ENCODE data around the gene RASGRF1.
A peak's percentile ranks its signal among the peaks of the same experiment; 100 is the strongest.

The RASGRF1 gene

DNA sequence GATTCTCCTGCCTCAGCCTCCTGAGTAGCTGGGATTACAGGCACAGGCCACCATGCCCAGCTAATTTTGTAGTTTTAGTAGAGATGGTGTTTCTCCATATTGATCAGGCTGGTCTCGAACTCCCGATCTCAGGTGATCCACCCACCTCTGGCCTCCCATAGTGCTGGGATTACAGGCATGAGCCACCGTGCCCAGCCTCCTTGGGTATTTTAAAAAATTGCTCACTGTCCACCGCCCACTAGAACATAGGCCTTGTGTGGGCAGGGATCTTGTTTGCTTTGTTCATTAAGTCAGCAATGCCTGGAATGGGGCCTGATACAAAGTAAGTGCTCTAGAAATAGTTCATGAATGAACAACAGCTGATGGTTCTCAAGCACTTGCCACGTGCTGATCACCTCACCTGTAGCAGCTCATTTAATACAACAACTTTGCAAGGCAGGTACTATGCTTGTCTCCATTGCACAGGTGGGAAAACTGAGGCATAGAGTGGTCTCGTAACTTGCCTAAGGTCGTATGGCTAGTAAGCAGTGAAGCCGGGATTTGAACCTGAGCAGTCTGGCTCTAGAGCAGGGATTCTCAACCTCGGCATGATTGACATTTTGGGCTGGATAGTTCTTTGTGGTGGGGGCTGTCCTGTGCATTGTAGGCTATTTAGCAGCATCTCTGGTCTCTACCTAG, 133.0 kb downstream of the RASGRF1 start:
- no peaks in the 10 kb centered on the region for H3K4me1 Mint-ChIP-seq
- peaks cover 9% of the 10 kb centered on the region for H3K27me3 Mint-ChIP-seq (ENCODE audit: low read depth)
- TF ChIP-seq, protein P1, sequence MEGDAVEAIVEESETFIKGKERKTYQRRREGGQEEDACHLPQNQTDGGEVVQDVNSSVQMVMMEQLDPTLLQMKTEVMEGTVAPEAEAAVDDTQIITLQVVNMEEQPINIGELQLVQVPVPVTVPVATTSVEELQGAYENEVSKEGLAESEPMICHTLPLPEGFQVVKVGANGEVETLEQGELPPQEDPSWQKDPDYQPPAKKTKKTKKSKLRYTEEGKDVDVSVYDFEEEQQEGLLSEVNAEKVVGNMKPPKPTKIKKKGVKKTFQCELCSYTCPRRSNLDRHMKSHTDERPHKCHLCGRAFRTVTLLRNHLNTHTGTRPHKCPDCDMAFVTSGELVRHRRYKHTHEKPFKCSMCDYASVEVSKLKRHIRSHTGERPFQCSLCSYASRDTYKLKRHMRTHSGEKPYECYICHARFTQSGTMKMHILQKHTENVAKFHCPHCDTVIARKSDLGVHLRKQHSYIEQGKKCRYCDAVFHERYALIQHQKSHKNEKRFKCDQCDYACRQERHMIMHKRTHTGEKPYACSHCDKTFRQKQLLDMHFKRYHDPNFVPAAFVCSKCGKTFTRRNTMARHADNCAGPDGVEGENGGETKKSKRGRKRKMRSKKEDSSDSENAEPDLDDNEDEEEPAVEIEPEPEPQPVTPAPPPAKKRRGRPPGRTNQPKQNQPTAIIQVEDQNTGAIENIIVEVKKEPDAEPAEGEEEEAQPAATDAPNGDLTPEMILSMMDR (IDR thresholded peaks at IDR 0.05; ENCODE audit: unreplicated experiment in 3 of 3), result no peak
- H3K9me3 Mint-ChIP-seq, result no peaks in the 10 kb centered on the region
- no peaks in the 10 kb centered on the region for H3K36me3 Mint-ChIP-seq (ENCODE audit: low read depth)
- no peak overlapping the region for H3K27ac Mint-ChIP-seq
- no peak overlapping the region for H3K4me3 Mint-ChIP-seq

DNA sequence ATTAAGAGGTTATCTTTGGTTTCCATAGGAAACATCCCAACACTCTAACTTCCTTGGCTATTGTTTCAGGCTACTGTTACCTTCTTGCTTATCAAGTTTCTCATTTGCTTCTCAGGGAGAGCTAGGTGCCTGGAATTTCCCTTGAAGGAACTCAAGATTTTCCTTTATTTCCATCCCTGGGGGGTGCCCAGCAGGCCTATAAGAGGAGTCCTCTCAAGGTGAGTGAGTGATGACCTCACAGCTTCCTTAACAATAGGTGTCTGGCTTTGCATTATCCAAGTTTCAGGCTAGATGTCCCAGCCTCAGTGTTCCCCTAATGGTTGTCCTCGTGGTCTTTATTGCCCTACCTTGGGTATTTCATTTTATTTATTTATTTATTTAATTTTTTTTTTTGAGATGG, 133.6 kb downstream of the RASGRF1 start:
- TF ChIP-seq, protein P1 (IDR thresholded peaks at IDR 0.05; ENCODE audit: unreplicated experiment in 3 of 3), result no peak
- Mint-ChIP-seq H3K9me3 (no peaks in the 10 kb centered on the region), H3K36me3 (ENCODE audit: low read depth) (no peaks in the 10 kb centered on the region), H3K4me1 (no peaks in the 10 kb centered on the region), H3K4me3 (no peak overlapping the region), H3K27ac (no peak overlapping the region), H3K27me3 (ENCODE audit: low read depth) (peaks cover 13% of the 10 kb centered on the region)

- Mint-ChIP-seq H3K27ac (no peak overlapping the region), H3K36me3 (ENCODE audit: low read depth) (no peaks in the 10 kb centered on the region), H3K27me3 (ENCODE audit: low read depth) (peaks cover 23% of the 10 kb centered on the region), H3K4me3 (no peak overlapping the region), H3K4me1 (peaks cover 11% of the 10 kb centered on the region), H3K9me3 (no peaks in the 10 kb centered on the region)
- TF ChIP-seq, protein P1 (IDR thresholded peaks at IDR 0.05; ENCODE audit: unreplicated experiment in 3 of 3), result no peak
Measured at GRCh38 chr15:78955355-78955754, 135.2 kb downstream of the RASGRF1 start.

GRCh38 chr15:78951841-78952238, 138.7 kb downstream of the RASGRF1 start:
- Mint-ChIP-seq H3K27me3 (ENCODE audit: low read depth) (peaks cover 31% of the 10 kb centered on the region), H3K9me3 (no peaks in the 10 kb centered on the region), H3K4me3 (no peak overlapping the region), H3K36me3 (ENCODE audit: low read depth) (no peaks in the 10 kb centered on the region), H3K4me1 (peaks cover 16% of the 10 kb centered on the region), H3K27ac (peak overlapping the region; percentile 77 to 81 (median 81))
- TF ChIP-seq, protein P1 (IDR thresholded peaks at IDR 0.05; ENCODE audit: unreplicated experiment in 3 of 3), result no peak

DNA sequence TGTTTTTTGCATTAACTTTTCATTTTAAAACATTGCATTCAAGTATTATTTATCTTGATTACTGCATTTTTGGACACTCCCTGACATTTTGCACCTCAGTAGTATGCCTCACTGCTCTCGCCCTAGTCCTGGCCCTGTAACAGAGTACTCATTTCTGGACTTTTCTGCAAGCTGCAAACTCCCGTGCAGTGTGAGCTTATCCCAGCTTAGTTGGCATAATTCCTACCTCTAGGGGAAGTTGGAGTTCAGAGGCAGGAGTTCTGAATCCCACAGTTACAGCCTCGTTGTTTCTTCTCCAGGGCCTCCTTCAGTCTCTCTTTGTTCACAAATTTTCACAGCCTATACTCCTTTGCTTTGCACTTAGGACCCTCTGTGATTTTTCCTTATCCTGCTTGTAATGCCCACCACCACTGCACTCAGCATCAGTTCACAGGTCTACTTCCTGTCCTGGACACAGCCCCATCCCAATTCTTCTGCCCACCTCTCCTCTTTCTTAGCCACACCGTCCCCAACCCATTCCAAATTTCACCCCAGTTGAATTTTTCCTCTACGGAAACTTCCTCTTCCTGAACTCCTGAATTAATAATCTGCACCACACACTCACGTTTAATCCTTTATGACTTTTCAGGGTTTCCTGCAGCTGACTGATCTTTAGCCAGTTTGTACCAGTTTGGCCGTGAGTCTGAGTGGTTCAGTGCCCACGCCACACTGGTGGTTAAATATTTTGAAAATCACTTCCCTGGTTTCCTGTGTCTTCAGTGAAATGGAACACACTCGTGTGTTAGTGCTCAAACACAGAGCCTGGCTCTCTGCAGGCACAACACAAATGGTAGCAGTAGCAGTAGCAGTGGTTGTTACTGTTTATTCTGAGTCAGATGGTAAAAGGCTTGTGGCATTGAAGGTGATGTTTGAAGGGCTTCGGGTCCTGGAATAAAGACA, 139.4 kb downstream of the RASGRF1 start:
- Mint-ChIP-seq H3K27me3 (ENCODE audit: low read depth) (peaks cover 35% of the 10 kb centered on the region), H3K4me3 (peak overlapping the region in 1 of 3 experiments; percentile 22), H3K9me3 (no peaks in the 10 kb centered on the region), H3K27ac (peak overlapping the region; percentile 77 to 81 (median 81)), H3K36me3 (ENCODE audit: low read depth) (no peaks in the 10 kb centered on the region), H3K4me1 (peaks cover 16% of the 10 kb centered on the region)
- TF ChIP-seq, protein P1 (IDR thresholded peaks at IDR 0.05; ENCODE audit: unreplicated experiment in 3 of 3), result peak in 2 of 3 experiments; percentile 20 to 26

Data from nephron (organoid).